ENCODE measurements around the gene ITSN2. TPM values are rescaled to one million over a fixed set of nuclear protein-coding genes. Genes with fewer than 3 reads are reported as not detected.
"Not testable (repeated sequence)": the region's sequence is repeated elsewhere in the genome, so short reads cannot be mapped to it uniquely, and the experiment has no call there.

The ITSN2 gene
- total RNA-seq (2014; rRNA removed; shearing (Covaris generic); ENCODE audit: low replicate concordance): 96.0 and 126 TPM in 2 replicates

DNA sequence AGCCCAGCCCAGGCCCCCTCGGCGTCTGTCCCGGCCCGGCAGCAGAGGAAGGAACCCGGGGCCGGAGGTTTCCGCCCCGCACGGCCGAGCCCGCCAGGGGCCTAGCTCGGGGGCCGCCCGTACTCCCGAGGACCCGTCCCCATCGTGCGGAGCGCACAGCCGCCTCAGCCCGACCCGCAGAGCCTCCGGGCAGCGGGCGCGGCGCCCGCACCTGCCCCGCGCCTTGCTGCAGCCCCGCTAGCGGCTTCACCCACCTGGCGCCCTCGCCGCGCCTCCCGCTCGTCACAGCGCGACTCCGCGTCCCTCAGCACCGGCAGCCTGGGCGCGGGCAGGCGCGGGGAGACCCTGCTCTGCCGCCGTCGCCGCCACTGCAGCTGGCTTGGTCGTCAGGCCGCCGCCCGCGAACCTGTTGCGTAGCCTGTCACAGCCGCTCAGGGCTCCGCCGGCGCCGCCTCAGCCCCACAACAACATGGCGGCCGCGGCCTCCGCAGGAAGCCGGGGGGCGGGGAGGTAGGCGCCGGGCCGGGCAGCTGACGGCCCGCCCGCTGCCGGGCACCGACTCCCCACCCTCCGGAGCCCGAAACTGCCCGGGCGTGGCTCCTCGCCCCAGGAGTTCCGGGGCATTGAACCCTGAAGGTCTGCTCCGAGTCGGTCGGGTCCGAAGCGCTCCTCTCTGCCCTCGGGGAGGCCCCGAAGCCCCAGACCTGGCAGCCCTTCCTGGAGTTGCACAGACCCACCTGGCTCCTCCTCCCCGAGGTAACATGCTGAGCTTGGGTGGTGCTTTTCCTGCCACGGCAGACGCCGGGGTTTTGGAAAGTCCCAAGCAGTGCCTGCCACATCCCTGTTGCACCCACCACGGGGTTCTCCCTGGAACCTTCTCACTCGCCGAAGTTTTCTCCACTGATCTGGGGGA is at the start of gene ITSN2:
TSS of gene ITSN2 (minus strand) at position 487 of the 913 bp plus-strand sequence. CDS start 32,454 bp downstream, outside the sequence.
- Histone ChIP-seq H3K4me3 (ENCODE audit: low read length) (peak within 1 kb of the TSS; percentile 73), H3K27me3 (ENCODE audit: low read length) (no peaks in the 10 kb centered on the region), H3K9me3 (ENCODE audit: low read length) (no peaks in the 10 kb centered on the region), H2AFZ (ENCODE audit: low read length) (peak within 1 kb of the TSS; percentile 74), H4K20me1 (ENCODE audit: insufficient read depth, low read depth, low read length) (no peaks in the 10 kb centered on the region), H3K4me1 (ENCODE audit: low read length) (peaks cover 38% of the 10 kb centered on the region), H3K9ac (ENCODE audit: low read length) (peak within 1 kb of the TSS; percentile 99), H3K4me2 (ENCODE audit: low read depth, low read length, poor library complexity, severe bottlenecking) (peak within 1 kb of the TSS; percentile 81), H3K79me2 (ENCODE audit: low read length) (peaks cover 53% of the 10 kb centered on the region), H3K36me3 (ENCODE audit: insufficient read depth, low read length) (0 out of 2 replicates have a peak, but pooled peaks cover 5% of the 10 kb centered on the region), H3K27ac (ENCODE audit: low read length) (peak within 1 kb of the TSS; percentile 98), H3K9me2 (replicated peaks; ENCODE audit: insufficient read depth, low read length) (no peaks in the 10 kb centered on the region)
- DNase-seq: peak; percentile 93

DNA sequence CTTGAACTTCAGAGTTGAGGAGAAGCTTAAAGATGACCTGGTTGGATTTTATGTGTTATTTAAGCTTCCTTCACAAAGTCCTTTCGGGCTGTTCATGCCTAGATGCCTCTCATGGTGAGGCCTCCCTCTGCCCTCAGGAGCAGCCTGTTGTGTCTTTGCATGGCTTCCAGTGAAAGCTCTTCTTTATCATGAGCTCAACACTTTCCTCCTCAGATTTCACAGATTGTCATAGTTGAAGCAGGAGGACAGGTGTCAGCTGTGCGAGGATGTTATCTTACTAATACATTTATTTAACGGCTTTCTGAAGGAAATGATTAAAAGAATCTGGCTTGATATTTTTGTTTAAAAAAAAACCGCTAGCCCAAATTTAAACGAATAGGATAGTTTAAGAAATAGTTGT is 48.8 kb upstream of the ITSN2 start:
- DNase-seq: no peak
- Histone ChIP-seq H3K79me2 (ENCODE audit: low read length) (no peaks in the 10 kb centered on the region), H3K4me2 (ENCODE audit: low read depth, low read length, poor library complexity, severe bottlenecking) (no peak overlapping the region), H3K27ac (ENCODE audit: low read length) (no peak overlapping the region), H4K20me1 (ENCODE audit: insufficient read depth, low read depth, low read length) (no peaks in the 10 kb centered on the region), H2AFZ (ENCODE audit: low read length) (no peak overlapping the region), H3K27me3 (ENCODE audit: low read length) (no peaks in the 10 kb centered on the region), H3K36me3 (ENCODE audit: insufficient read depth, low read length) (no peaks in the 10 kb centered on the region), H3K9me2 (replicated peaks; ENCODE audit: insufficient read depth, low read length) (no peaks in the 10 kb centered on the region), H3K4me3 (ENCODE audit: low read length) (no peak overlapping the region), H3K9ac (ENCODE audit: low read length) (no peak overlapping the region), H3K9me3 (ENCODE audit: low read length) (no peaks in the 10 kb centered on the region), H3K4me1 (ENCODE audit: low read length) (peaks cover 14% of the 10 kb centered on the region)

DNA sequence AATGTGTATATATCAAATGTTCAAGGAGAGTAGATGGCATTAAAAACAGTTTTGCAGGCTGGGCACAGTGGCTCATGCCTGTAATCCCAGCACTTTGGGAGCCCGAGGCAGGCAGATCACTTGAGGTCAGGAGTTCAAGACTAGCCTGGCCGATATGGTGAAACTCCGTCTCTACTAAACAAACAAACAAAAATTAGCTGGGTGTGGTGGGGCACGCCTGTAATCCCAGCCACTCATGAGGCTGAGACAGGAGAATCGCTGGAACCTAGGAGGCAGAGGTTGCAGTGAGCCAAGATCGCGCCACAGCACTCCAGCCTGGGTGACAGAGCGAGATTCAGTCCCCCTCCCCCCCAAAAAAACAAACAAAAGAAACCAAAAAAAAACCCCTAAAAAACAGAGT is 48.4 kb upstream of the ITSN2 start:
- H3K79me2 ChIP-seq (ENCODE audit: low read length); H3K27ac ChIP-seq (ENCODE audit: low read length); H2AFZ ChIP-seq (ENCODE audit: low read length); H3K27me3 ChIP-seq (ENCODE audit: low read length); H3K4me3 ChIP-seq (ENCODE audit: low read length); H3K9me2 ChIP-seq (replicated peaks; ENCODE audit: insufficient read depth, low read length); DNase-seq; H3K4me2 ChIP-seq (ENCODE audit: low read depth, low read length, poor library complexity, severe bottlenecking); H3K36me3 ChIP-seq (ENCODE audit: insufficient read depth, low read length); H3K9me3 ChIP-seq (ENCODE audit: low read length); H4K20me1 ChIP-seq (ENCODE audit: insufficient read depth, low read depth, low read length); H3K9ac ChIP-seq (ENCODE audit: low read length): not testable (repeated sequence)
- H3K4me1 ChIP-seq (ENCODE audit: low read length): peaks cover 14% of the 10 kb centered on the region

DNA sequence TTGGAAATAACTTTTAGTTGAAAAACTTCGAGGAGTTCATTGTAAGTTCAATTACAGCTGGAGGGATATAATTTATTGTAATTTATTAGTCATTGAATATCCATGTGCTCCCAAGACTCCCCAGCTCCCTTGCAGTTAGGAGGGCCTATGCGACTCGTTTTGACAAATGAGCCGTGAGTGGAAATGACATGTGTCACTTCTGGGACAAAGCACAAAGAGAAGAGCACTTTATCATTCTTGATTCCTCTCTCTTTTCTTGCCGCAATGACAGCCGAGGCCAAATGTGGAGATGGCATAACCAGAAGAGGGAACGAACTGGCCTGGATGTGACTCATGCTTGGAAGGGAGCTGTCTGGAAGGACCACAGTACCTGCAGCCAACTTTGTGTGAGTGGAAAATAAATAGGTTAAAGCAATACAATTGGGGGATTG is 44.2 kb upstream of the ITSN2 start:
- H3K9me2 ChIP-seq (replicated peaks; ENCODE audit: insufficient read depth, low read length): no peaks in the 10 kb centered on the region
- H2AFZ ChIP-seq (ENCODE audit: low read length): no peak overlapping the region
- H4K20me1 ChIP-seq (ENCODE audit: insufficient read depth, low read depth, low read length): no peaks in the 10 kb centered on the region
- H3K4me3 ChIP-seq (ENCODE audit: low read length): no peak overlapping the region
- no peaks in the 10 kb centered on the region for H3K27me3 ChIP-seq (ENCODE audit: low read length)
- no peak overlapping the region for H3K9ac ChIP-seq (ENCODE audit: low read length)
- H3K36me3 ChIP-seq (ENCODE audit: insufficient read depth, low read length): no peaks in the 10 kb centered on the region
- no peak for DNase-seq
- H3K4me1 ChIP-seq (ENCODE audit: low read length): peaks cover 7% of the 10 kb centered on the region
- H3K27ac ChIP-seq (ENCODE audit: low read length): no peak overlapping the region
- no peaks in the 10 kb centered on the region for H3K79me2 ChIP-seq (ENCODE audit: low read length)
- no peaks in the 10 kb centered on the region for H3K9me3 ChIP-seq (ENCODE audit: low read length)
- H3K4me2 ChIP-seq (ENCODE audit: low read depth, low read length, poor library complexity, severe bottlenecking): no peak overlapping the region

DNA sequence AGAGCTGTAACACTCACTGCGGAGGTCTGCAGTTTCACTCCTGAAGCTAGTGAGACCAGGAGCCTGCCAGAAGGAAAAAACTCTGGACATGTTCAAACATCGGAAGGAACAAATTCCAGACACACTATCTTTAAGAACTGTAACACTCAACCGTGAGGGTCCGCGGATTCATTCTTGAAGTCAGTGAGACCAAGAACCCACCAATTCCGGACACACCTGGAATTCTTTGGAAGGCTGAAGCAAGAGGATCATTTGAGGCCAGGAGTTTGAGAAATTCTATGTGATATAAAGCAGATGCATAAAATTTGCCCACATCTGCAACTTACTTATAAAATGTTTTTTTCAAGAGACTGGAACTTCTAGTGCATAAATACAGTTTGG is 43.5 kb upstream of the ITSN2 start:
- Histone ChIP-seq H4K20me1 (ENCODE audit: insufficient read depth, low read depth, low read length) (no peaks in the 10 kb centered on the region), H3K4me3 (ENCODE audit: low read length) (no peak overlapping the region), H3K27me3 (ENCODE audit: low read length) (no peaks in the 10 kb centered on the region), H3K4me1 (ENCODE audit: low read length) (no peaks in the 10 kb centered on the region), H3K27ac (ENCODE audit: low read length) (no peak overlapping the region), H3K36me3 (ENCODE audit: insufficient read depth, low read length) (no peaks in the 10 kb centered on the region), H3K9ac (ENCODE audit: low read length) (no peak overlapping the region), H3K4me2 (ENCODE audit: low read depth, low read length, poor library complexity, severe bottlenecking) (no peak overlapping the region), H2AFZ (ENCODE audit: low read length) (no peak overlapping the region), H3K9me2 (replicated peaks; ENCODE audit: insufficient read depth, low read length) (no peaks in the 10 kb centered on the region), H3K79me2 (ENCODE audit: low read length) (no peaks in the 10 kb centered on the region), H3K9me3 (ENCODE audit: low read length) (no peaks in the 10 kb centered on the region)
- no peak for DNase-seq

DNA sequence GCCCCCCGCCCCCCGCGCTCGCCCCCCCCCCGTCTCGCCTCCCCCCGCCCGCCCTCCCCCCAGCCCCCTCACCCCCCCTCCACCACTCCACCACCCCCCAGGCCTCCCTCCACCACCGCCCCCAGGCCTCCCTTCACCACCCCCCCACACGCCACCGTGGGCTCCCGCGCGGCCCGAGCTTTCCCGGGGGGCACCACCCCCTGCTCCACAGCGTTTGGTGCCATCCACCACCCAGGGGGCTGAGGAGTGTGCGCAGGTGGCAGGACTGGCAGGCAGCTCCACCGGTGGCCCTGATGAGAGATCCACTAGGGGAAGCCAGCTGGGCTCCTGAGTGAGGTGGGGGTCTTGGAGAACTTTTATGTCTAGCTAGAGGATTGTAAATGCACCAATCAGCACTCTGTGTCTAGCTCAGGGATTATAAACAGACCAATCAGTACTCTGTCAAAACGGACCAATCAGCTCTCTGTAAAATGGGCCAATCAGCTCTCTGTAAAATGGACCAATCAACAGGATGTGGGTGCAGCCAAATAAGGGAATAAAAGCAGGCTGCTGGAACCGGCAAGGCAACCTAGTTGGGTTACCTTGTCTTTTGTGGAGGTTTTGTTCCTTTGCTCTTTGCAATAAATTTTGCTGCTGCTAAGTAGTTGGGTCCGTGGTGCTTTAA is 43.0 kb upstream of the ITSN2 start:
- no peak for DNase-seq
- Histone ChIP-seq H3K36me3 (ENCODE audit: insufficient read depth, low read length) (no peaks in the 10 kb centered on the region), H3K27me3 (ENCODE audit: low read length) (no peaks in the 10 kb centered on the region), H3K9me3 (ENCODE audit: low read length) (no peaks in the 10 kb centered on the region), H3K9ac (ENCODE audit: low read length) (no peak overlapping the region), H3K4me1 (ENCODE audit: low read length) (no peaks in the 10 kb centered on the region), H3K4me3 (ENCODE audit: low read length) (no peak overlapping the region), H3K9me2 (replicated peaks; ENCODE audit: insufficient read depth, low read length) (no peaks in the 10 kb centered on the region), H3K27ac (ENCODE audit: low read length) (no peak overlapping the region), H4K20me1 (ENCODE audit: insufficient read depth, low read depth, low read length) (no peaks in the 10 kb centered on the region), H3K79me2 (ENCODE audit: low read length) (no peaks in the 10 kb centered on the region), H3K4me2 (ENCODE audit: low read depth, low read length, poor library complexity, severe bottlenecking) (no peak overlapping the region), H2AFZ (ENCODE audit: low read length) (no peak overlapping the region)

DNA sequence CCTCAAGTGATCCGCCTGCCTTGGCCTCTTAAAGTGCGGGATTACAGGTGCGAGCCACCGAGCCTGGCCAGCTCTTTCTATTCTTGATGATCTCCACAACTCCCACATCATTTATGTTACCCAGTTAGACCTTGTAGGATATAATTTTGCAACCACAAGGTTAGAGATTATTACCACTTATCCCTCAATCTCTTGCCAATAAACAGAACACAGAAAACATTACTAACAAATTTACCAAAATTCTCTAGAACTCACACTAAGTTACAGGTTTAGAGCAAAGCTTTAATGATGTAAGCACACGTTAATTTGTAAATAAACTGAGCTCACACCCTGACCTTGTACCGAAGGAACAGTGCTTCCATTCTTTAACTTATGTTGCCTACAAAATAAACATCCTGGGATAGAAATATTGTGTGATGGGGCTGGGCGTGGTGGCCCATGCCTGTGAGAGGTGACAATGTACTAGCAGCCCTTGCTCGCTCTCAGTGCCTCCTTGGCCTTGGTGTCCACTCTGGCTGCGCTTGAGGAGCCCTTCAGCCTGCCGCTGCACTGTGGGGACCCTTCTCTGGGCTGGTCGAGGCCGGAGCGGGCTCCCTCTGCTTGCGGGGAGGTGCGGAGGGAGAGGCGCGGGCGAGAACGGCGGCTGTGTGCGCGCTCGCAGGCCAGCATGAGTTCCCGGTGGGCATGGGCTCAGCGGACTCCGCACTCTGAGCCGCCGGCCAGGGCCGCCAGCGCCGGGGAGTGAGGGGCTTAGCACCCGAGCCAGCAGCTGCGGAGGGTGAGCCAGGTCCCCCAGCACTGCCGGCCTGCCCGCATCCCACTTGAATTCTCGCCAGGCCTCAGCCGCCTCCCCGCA is 42.1 kb upstream of the ITSN2 start:
- no peaks in the 10 kb centered on the region for H3K9me2 ChIP-seq (replicated peaks; ENCODE audit: insufficient read depth, low read length)
- no peak overlapping the region for H3K4me3 ChIP-seq (ENCODE audit: low read length)
- no peaks in the 10 kb centered on the region for H3K79me2 ChIP-seq (ENCODE audit: low read length)
- no peak overlapping the region for H2AFZ ChIP-seq (ENCODE audit: low read length)
- H3K27me3 ChIP-seq (ENCODE audit: low read length): no peaks in the 10 kb centered on the region
- no peak overlapping the region for H3K9ac ChIP-seq (ENCODE audit: low read length)
- H4K20me1 ChIP-seq (ENCODE audit: insufficient read depth, low read depth, low read length): no peaks in the 10 kb centered on the region
- H3K4me1 ChIP-seq (ENCODE audit: low read length): no peaks in the 10 kb centered on the region
- no peaks in the 10 kb centered on the region for H3K36me3 ChIP-seq (ENCODE audit: insufficient read depth, low read length)
- H3K4me2 ChIP-seq (ENCODE audit: low read depth, low read length, poor library complexity, severe bottlenecking): no peak overlapping the region
- H3K9me3 ChIP-seq (ENCODE audit: low read length): no peaks in the 10 kb centered on the region
- no peak overlapping the region for H3K27ac ChIP-seq (ENCODE audit: low read length)
- no peak for DNase-seq

Measured in Karpas-422 (cell line).